A673 (cell line): ENCODE measurements around the gene LPO. TPM values are rescaled to one million over a fixed set of nuclear protein-coding genes. Genes with fewer than 3 reads are reported as not detected.

Experiments used
- BruUV-seq: library from RNA; stranded (reverse); fragments of 400-500 nt; replicated peaks from 2 replicates; lab custom pipeline; 2021; lab: Mats Ljungman, UMichigan
- CTCF ChIA-PET: fragments of 300-600 bp; sonication (Branson Sonifier 250); formaldehyde crosslinking; loops from one replicate; lab custom pipeline; 2022; ENCODE audit warnings: antibody characterized with exemption; lab: Charles Lee
- POLR2A ChIA-PET: fragments of 300-600 bp; sonication (Branson Sonifier 250); formaldehyde crosslinking; loops from one replicate; lab custom pipeline; 2022; ENCODE audit warnings: antibody characterized with exemption; ENCODE audit not compliant: low non-redundant PET; lab: Charles Lee
- DNase-seq: peaks from one replicate; pipeline ENCODE4 v3.0.0-alpha.2; 2015; ENCODE audit warnings: low spot score
- H3K27ac ChIP-seq: fragments of 200-600 bp; sonication (generic); 2 replicates; pipeline ENCODE4 v1.5.1; 2016; ENCODE audit warnings: mixed run types, low read depth, mild to moderate bottlenecking, mixed read lengths, antibody characterized with exemption, low read length; ENCODE audit not compliant: poor library complexity, severe bottlenecking
- H3K27me3 ChIP-seq: fragments of 200-600 bp; sonication (generic); replicated peaks from 2 replicates; pipeline ENCODE4 v1.6.1; 2017; ENCODE audit warnings: mixed run types, low read depth, mild to moderate bottlenecking, mixed read lengths, antibody characterized with exemption, low read length; ENCODE audit not compliant: insufficient read depth, poor library complexity
- H3K36me3 ChIP-seq: fragments of 200-600 bp; sonication (generic); 2 replicates; pipeline ENCODE4 v1.6.1; 2016; ENCODE audit warnings: mixed run types, mild to moderate bottlenecking, mixed read lengths, antibody characterized with exemption, low read length; ENCODE audit not compliant: insufficient read depth, poor library complexity, severe bottlenecking
- H3K4me1 ChIP-seq: fragments of 200-600 bp; sonication (generic); 2 replicates; pipeline ENCODE4 v1.6.1; 2017; ENCODE audit warnings: mixed run types, mild to moderate bottlenecking, mixed read lengths, antibody characterized with exemption, low read length; ENCODE audit not compliant: insufficient read depth, poor library complexity, severe bottlenecking
- H3K4me3 ChIP-seq: fragments of 200-600 bp; sonication (generic); 2 replicates; pipeline ENCODE4 v1.5.1; 2016; ENCODE audit warnings: low read depth, mixed run types, mild to moderate bottlenecking, mixed read lengths, low read length; ENCODE audit not compliant: poor library complexity, severe bottlenecking
- H3K9me3 ChIP-seq: fragments of 200-600 bp; sonication (generic); 2 replicates; pipeline ENCODE4 v1.6.1; 2016; ENCODE audit warnings: mixed run types, low read depth, mild to moderate bottlenecking, mixed read lengths, antibody characterized with exemption, low read length; ENCODE audit not compliant: poor library complexity, severe bottlenecking
- EZH2 ChIP-seq: fragments of 200-600 bp; sonication (generic); IDR thresholded peaks from 2 replicates; pipeline ENCODE4 v1.6.1; 2017; ENCODE audit warnings: borderline replicate concordance, low read depth, mild to moderate bottlenecking, mixed read lengths, antibody characterized with exemption, low read length; ENCODE audit not compliant: poor library complexity, severe bottlenecking
- intact Hi-C: fragments of 100-400 bp; cut with micrococcal nuclease; formaldehyde crosslinking; loops from one replicate; pipeline ENCODE4 v1.10.0; 2022; ENCODE audit not compliant: unreplicated experiment
- total RNA-seq: library from RNA; stranded (reverse); gene quantifications from 2 replicates; pipeline ENCODE4 v1.2.3, GENCODE V29; 2021
- TF ChIP-seq, protein P1 (sequence below): fragments of 300-800, 200-600 bp; sonication (generic); conservative IDR thresholded peaks from 2 replicates; pipeline ENCODE4 v1.5.1; 2017; ENCODE audit warnings: low read depth, mild to moderate bottlenecking, antibody characterized with exemption, low read length, moderate library complexity, mixed read lengths

The LPO gene
- total RNA-seq, 1 experiment from 2014 or later: 0.34 TPM

DNA sequence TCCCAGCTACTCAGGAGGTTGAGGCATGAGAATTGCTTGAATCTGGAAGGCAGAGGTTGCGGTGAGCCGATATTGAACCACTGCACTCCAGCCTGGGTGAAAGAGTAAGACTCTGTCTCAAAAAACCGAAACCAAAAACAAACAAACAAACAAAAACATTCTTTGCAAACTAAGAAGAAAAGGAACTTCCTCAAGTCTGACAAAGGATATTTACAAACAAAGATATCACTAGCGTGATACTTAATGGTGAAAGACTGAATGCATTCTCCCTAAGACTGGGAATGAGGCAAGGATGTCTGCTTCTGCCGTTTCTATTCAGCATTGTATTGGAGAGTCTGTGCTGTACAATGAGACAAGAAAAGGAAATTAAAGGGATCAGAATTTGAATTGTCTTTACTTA lies 52.9 kb downstream of the LPO start:
- Histone ChIP-seq H3K27ac (no peak overlapping the region), H3K9me3 (no peaks in the 10 kb centered on the region), H3K36me3 (no peaks in the 10 kb centered on the region), H3K27me3 (peaks cover 44% of the 10 kb centered on the region), H3K4me1 (no peaks in the 10 kb centered on the region), H3K4me3 (no peak overlapping the region)
- BruUV-seq: no TSS peak
- POLR2A ChIA-PET: interaction anchor here (0.7 kb wide), 1 partner anchor 717 kb away, joined by 5 read pairs; no protein-coding TSS in a partner anchor
- CTCF ChIA-PET: no interaction called here
- DNase-seq: no peak
- intact Hi-C loops: no loop called here
- TF ChIP-seq, protein P1, sequence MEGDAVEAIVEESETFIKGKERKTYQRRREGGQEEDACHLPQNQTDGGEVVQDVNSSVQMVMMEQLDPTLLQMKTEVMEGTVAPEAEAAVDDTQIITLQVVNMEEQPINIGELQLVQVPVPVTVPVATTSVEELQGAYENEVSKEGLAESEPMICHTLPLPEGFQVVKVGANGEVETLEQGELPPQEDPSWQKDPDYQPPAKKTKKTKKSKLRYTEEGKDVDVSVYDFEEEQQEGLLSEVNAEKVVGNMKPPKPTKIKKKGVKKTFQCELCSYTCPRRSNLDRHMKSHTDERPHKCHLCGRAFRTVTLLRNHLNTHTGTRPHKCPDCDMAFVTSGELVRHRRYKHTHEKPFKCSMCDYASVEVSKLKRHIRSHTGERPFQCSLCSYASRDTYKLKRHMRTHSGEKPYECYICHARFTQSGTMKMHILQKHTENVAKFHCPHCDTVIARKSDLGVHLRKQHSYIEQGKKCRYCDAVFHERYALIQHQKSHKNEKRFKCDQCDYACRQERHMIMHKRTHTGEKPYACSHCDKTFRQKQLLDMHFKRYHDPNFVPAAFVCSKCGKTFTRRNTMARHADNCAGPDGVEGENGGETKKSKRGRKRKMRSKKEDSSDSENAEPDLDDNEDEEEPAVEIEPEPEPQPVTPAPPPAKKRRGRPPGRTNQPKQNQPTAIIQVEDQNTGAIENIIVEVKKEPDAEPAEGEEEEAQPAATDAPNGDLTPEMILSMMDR: no peak
- no peak for TF ChIP-seq EZH2

DNA sequence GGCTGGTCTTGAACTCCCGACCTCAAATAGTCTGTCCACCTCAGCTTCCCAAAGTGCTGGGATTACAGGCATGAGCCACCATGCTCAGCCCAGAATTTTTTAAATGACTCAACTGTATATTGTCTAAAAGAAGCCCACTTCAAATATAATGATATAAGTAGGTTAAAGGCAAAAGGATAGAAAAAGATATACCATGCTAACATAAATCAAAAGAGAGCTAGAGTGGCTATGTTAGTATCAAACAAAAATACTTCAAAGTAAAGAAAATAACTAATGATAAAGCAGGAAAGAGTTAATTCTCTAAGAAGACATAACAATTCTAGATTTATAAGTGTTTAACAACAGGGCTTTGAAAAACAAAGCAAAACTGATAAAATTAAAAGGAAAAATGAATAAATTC lies 55.6 kb downstream of the LPO start:
- Histone ChIP-seq H3K9me3 (no peaks in the 10 kb centered on the region), H3K27ac (no peak overlapping the region), H3K4me1 (no peaks in the 10 kb centered on the region), H3K36me3 (no peaks in the 10 kb centered on the region), H3K4me3 (no peak overlapping the region), H3K27me3 (peaks cover 56% of the 10 kb centered on the region)
- CTCF ChIA-PET: no interaction called here
- TF ChIP-seq, protein P1: no peak
- TF ChIP-seq EZH2: no peak
- no TSS peak for BruUV-seq
- intact Hi-C loops: no loop called here
- no peak for DNase-seq
- POLR2A ChIA-PET: no interaction called here

- intact Hi-C loops: loop anchor here (5.0 kb wide), 1 partner anchor 147 kb away; no protein-coding TSS in a partner anchor
- CTCF ChIA-PET: no interaction called here
- H3K9me3 ChIP-seq: no peaks in the 10 kb centered on the region
- POLR2A ChIA-PET: no interaction called here
- H3K4me1 ChIP-seq: no peaks in the 10 kb centered on the region
- no peak for DNase-seq
- H3K27me3 ChIP-seq: peaks cover 22% of the 10 kb centered on the region
- no TSS peak for BruUV-seq
- H3K36me3 ChIP-seq: no peaks in the 10 kb centered on the region
- TF ChIP-seq EZH2: no peak
- TF ChIP-seq, protein P1: no peak
- no peak overlapping the region for H3K4me3 ChIP-seq
- H3K27ac ChIP-seq: no peak overlapping the region
Observed at GRCh38 chr17:58300336-58300735, 62.0 kb downstream of the LPO start.
